HepG2 (cell line): Measurements from ENCODE around the gene SEC31A. TPM values are rescaled to one million over a fixed set of nuclear protein-coding genes. Genes with fewer than 3 reads are reported as not detected.

ENCODE experiments used
- ATAC-seq: fragments of 200-7000 bp; cut with Tn5 transposase; 3 replicates; pipeline ENCODE4 v1.9.1; 2020; ENCODE audit warnings: mild to moderate bottlenecking, moderate library complexity
- BruUV-seq: library from RNA; stranded (reverse); fragments of 400-500 nt; replicated peaks from 2 replicates; lab custom pipeline; 2021; lab: Mats Ljungman, UMichigan
- CTCF ChIA-PET: fragments of 300-600 bp; formaldehyde crosslinking; extraction: SDS; loops from one replicate; lab custom pipeline; 2021; ENCODE audit warnings: low total read pairs, inconsistent platforms, low intra/inter-chr PET ratio; lab: Yijun Ruan, JAX
- POLR2A ChIA-PET: fragments of 350-600 bp; sonication (Branson Sonifier 250); formaldehyde crosslinking; loops from one replicate; lab custom pipeline; 2020; ENCODE audit warnings: antibody characterized with exemption, inconsistent platforms; lab: Yijun Ruan, JAX
- DNase-seq: peaks from one replicate; pipeline ENCODE4 v3.0.0-alpha.2; 2015; ENCODE audit warnings: low spot score
- FAIRE-seq: peaks from 3 replicates; lab custom pipeline; 2011; peaks lifted over from hg19 to GRCh38; lab: Jason Lieb, UNC
- H2AFZ ChIP-seq: one replicate; pipeline ENCODE4 v1.6.1; 2011; ENCODE audit warnings: low read length, inconsistent platforms
- H3K27ac ChIP-seq: fragments of 300-600 bp; 3 replicates; pipeline ENCODE4 v1.8.0; 2011; ENCODE audit warnings: mixed run types, mild to moderate bottlenecking, mixed read lengths, low read length, inconsistent platforms; ENCODE audit not compliant: insufficient read depth; ENCODE audit errors: extremely low read length
- H3K27me3 ChIP-seq, 2 experiments: fragments of 200-600 bp in 1 of 2; 2 replicates in 1 of 2; 3 replicates in 1 of 2; pipeline versions ENCODE4 v1.6.0 to v1.8.0; 2011; ENCODE audit warnings: low read length in 2 of 2, mild to moderate bottlenecking in 2 of 2, moderate library complexity in 2 of 2, inconsistent platforms in 1 of 2; ENCODE audit not compliant: insufficient read depth in 2 of 2, control insufficient read depth in 1 of 2
- H3K36me3 ChIP-seq, 2 experiments: fragments of 200-600 bp in 1 of 2; replicated peaks in 1 of 2; 2 replicates in 1 of 2; 3 replicates in 1 of 2; pipeline versions ENCODE4 v1.5.1 to v1.8.0; 2011; ENCODE audit warnings: low read length in 2 of 2, inconsistent platforms in 1 of 2; ENCODE audit not compliant: insufficient read depth in 2 of 2, control insufficient read depth in 1 of 2
- H3K4me1 ChIP-seq: 2 replicates; pipeline ENCODE4 v1.5.1; 2012; ENCODE audit warnings: low read length, inconsistent platforms; ENCODE audit not compliant: insufficient read depth
- H3K4me2 ChIP-seq: 2 replicates; pipeline ENCODE4 v1.6.0; 2011; ENCODE audit warnings: low read depth, low read length, inconsistent platforms
- H3K4me3 ChIP-seq, 3 experiments: fragments of 200-600 bp in 1 of 3; sonication (generic), shearing (Covaris generic) in 1 of 3; replicated peaks in 1 of 3; 2 replicates each; pipeline ENCODE4 v1.5.1; 2011 to 2016; ENCODE audit warnings: low read length in 3 of 3, inconsistent platforms in 2 of 3, low read depth in 2 of 3, mild to moderate bottlenecking in 2 of 3, control low read depth in 1 of 3, mixed read lengths in 1 of 3; ENCODE audit not compliant: insufficient read depth in 1 of 3
- H3K79me2 ChIP-seq: one replicate; pipeline ENCODE4 v1.6.1; 2011; ENCODE audit warnings: low read length, inconsistent platforms; ENCODE audit not compliant: insufficient read depth
- H3K9ac ChIP-seq: 2 replicates; pipeline ENCODE4 v1.6.0; 2011; ENCODE audit warnings: mild to moderate bottlenecking, low read depth, low read length, inconsistent platforms; ENCODE audit not compliant: insufficient read depth
- H3K9me3 ChIP-seq: 2 replicates; pipeline ENCODE4 v1.5.1; 2012; ENCODE audit warnings: mild to moderate bottlenecking, low read length
- H4K20me1 ChIP-seq: 2 replicates; pipeline ENCODE4 v1.6.0; 2011; ENCODE audit warnings: inconsistent platforms, mild to moderate bottlenecking, low read length, moderate library complexity; ENCODE audit not compliant: insufficient read depth
- BRD4 ChIP-seq: sonication (generic); formaldehyde crosslinking; IDR thresholded peaks from 2 replicates; pipeline ENCODE4 v1.4.0; 2020; ENCODE audit warnings: missing genetic modification reagents
- KLF11 ChIP-seq: IDR thresholded peaks from 2 replicates; pipeline ENCODE4 v1.6.1; 2016; ENCODE audit warnings: missing compliant biosample characterization
- NCOA5 ChIP-seq: sonication (generic); formaldehyde crosslinking; IDR thresholded peaks from 2 replicates; pipeline ENCODE4 v1.4.0; 2020; ENCODE audit warnings: missing genetic modification reagents
- NFIC ChIP-seq: IDR thresholded peaks from 2 replicates; pipeline ENCODE4 v1.6.1; 2012; ENCODE audit warnings: mild to moderate bottlenecking, low read length, inconsistent platforms
- ZNF780A ChIP-seq: sonication (generic); formaldehyde crosslinking; IDR thresholded peaks from 2 replicates; pipeline ENCODE4 v1.8.0; 2022; ENCODE audit warnings: mild to moderate bottlenecking, missing genetic modification reagents, moderate library complexity
- WGBS: methylation state at CpG from one replicate; pipeline ENCODE4 v1.1.6; 2017; ENCODE audit warnings: low lambda C conversion rate; 5-methylcytosine and 5-hydroxymethylcytosine counted together
- in situ Hi-C: cut with HindIII; loops from 2 replicates; pipeline ENCODE4 v1.10.0; 2017; ENCODE audit warnings: low pct_unique_long_range_greater_than_20kb; ENCODE audit not compliant: extremely low pct_ligation_motif_present
- intact Hi-C: fragments of 100-400 bp; cut with micrococcal nuclease; formaldehyde crosslinking; loops from one replicate; pipeline ENCODE4 v1.10.0; 2022; ENCODE audit not compliant: unreplicated experiment
- polyA plus RNA-seq, 8 experiments: library from polyadenylated mRNA; depleted of rRNA in 3 of 8; stranded (reverse) in 7 of 8; unstranded in 1 of 8; fragments of >200 nt; fragmentation: Illumina TruSeq in 4 of 8; extraction: Trizol in 4 of 8; gene quantifications; 2 replicates each; pipeline versions ENCODE4 v1.2.1 to v1.2.3, GENCODE V29; 2011 to 2016; ENCODE audit warnings: low read depth in 4 of 8, missing spikeins in 1 of 8, mixed read lengths in 1 of 8; ENCODE audit not compliant: insufficient read depth in 1 of 8
- total RNA-seq, 5 experiments: library from RNA; depleted of rRNA; stranded (reverse); fragments of >200 nt; fragmentation: Illumina TruSeq; extraction: Trizol; gene quantifications; 2 replicates each; pipeline ENCODE4 v1.2.3, GENCODE V29; 2016; ENCODE audit warnings: low read depth in 1 of 5
- TF ChIP-seq, protein P1 (sequence below): sonication (generic); formaldehyde crosslinking; IDR thresholded peaks from 2 replicates; pipeline ENCODE4 v1.5.0; 2020; ENCODE audit warnings: mild to moderate bottlenecking, missing genetic modification reagents, borderline replicate concordance
- TF ChIP-seq, protein P2 (sequence below): sonication (generic); formaldehyde crosslinking; IDR thresholded peaks from 2 replicates; pipeline ENCODE4; 2020; ENCODE audit warnings: missing genetic modification reagents, mild to moderate bottlenecking, borderline replicate concordance
- TF ChIP-seq, protein P3 (sequence below): sonication (generic); formaldehyde crosslinking; IDR thresholded peaks from 2 replicates; pipeline ENCODE4 v1.8.0; 2022; ENCODE audit warnings: missing genetic modification reagents, mild to moderate bottlenecking, inconsistent platforms, borderline replicate concordance

SEC31A gene
- total and polyA plus RNA-seq, 2 of the 13 experiments (the other 11 are each of a cell fraction or from before 2014, with no cell fraction given), result 231 to 435 TPM

DNA sequence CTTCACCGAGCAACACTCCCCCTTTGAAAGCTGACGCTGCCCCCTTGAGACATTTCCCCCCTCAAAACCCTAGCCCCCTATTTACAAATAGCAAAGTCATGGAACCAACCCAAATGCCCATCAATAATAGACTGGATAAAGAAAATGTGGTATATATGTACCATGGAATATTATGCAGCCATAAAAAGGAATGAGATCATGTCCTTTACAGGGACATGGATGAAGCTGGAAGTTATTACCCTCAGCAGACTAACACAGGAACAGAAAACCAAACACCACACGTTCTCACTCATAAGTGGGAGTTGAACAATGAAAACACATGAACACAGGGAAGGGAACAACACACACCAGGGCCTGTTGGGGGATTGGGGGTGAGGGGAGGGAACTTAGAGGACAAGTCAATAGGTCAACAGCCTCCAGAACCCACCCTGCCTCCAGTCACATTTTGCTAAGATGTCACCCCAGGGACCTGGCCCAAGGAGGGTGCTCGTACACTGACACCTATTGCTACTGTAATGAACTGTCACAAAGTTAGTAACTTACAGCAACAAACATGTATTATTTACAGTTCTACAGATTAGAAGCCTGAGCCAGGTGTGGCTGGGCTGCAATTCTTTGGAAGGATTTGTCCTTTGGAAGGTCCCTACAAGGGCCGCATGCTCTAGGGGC lies 113.0 kb downstream of the SEC31A start:
- Histone ChIP-seq H3K4me3 (no peak overlapping the region), H3K36me3 (no peaks in the 10 kb centered on the region), H3K27ac (no peak overlapping the region), H3K4me2 (no peak overlapping the region), H3K27me3 (peaks cover 0 to 16% of the 10 kb centered on the region in 2 experiments; a peak in 1 of 5 replicates), H4K20me1 (no peaks in the 10 kb centered on the region), H2AFZ (no peak overlapping the region), H3K9me3 (no peaks in the 10 kb centered on the region), H3K79me2 (no peaks in the 10 kb centered on the region), H3K9ac (no peak overlapping the region), H3K4me1 (peaks cover 18% of the 10 kb centered on the region)
- FAIRE-seq (no peak), DNase-seq (no peak), ATAC-seq (no peak)
- intact Hi-C loops, result no loop called here
- CTCF ChIA-PET, result no interaction called here
- no TSS peak for BruUV-seq
- in situ Hi-C loops, result no loop called here
- POLR2A ChIA-PET, result no interaction called here
- 19% methylated on average over 5 of the region's 5 CpGs for WGBS
- TF ChIP-seq, protein P1, sequence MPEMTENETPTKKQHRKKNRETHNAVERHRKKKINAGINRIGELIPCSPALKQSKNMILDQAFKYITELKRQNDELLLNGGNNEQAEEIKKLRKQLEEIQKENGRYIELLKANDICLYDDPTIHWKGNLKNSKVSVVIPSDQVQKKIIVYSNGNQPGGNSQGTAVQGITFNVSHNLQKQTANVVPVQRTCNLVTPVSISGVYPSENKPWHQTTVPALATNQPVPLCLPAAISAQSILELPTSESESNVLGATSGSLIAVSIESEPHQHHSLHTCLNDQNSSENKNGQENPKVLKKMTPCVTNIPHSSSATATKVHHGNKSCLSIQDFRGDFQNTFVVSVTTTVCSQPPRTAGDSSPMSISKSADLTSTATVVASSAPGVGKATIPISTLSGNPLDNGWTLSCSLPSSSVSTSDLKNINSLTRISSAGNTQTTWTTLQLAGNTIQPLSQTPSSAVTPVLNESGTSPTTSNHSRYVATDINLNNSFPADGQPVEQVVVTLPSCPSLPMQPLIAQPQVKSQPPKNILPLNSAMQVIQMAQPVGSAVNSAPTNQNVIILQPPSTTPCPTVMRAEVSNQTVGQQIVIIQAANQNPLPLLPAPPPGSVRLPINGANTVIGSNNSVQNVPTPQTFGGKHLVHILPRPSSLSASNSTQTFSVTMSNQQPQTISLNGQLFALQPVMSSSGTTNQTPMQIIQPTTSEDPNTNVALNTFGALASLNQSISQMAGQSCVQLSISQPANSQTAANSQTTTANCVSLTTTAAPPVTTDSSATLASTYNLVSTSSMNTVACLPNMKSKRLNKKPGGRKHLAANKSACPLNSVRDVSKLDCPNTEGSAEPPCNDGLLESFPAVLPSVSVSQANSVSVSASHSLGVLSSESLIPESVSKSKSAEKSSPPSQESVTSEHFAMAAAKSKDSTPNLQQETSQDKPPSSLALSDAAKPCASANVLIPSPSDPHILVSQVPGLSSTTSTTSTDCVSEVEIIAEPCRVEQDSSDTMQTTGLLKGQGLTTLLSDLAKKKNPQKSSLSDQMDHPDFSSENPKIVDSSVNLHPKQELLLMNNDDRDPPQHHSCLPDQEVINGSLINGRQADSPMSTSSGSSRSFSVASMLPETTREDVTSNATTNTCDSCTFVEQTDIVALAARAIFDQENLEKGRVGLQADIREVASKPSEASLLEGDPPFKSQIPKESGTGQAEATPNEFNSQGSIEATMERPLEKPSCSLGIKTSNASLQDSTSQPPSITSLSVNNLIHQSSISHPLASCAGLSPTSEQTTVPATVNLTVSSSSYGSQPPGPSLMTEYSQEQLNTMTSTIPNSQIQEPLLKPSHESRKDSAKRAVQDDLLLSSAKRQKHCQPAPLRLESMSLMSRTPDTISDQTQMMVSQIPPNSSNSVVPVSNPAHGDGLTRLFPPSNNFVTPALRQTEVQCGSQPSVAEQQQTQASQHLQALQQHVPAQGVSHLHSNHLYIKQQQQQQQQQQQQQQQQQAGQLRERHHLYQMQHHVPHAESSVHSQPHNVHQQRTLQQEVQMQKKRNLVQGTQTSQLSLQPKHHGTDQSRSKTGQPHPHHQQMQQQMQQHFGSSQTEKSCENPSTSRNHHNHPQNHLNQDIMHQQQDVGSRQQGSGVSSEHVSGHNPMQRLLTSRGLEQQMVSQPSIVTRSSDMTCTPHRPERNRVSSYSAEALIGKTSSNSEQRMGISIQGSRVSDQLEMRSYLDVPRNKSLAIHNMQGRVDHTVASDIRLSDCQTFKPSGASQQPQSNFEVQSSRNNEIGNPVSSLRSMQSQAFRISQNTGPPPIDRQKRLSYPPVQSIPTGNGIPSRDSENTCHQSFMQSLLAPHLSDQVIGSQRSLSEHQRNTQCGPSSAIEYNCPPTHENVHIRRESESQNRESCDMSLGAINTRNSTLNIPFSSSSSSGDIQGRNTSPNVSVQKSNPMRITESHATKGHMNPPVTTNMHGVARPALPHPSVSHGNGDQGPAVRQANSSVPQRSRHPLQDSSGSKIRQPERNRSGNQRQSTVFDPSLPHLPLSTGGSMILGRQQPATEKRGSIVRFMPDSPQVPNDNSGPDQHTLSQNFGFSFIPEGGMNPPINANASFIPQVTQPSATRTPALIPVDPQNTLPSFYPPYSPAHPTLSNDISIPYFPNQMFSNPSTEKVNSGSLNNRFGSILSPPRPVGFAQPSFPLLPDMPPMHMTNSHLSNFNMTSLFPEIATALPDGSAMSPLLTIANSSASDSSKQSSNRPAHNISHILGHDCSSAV (CRISPR knock-in tag), result no peak
- TF ChIP-seq BRD4 (CRISPR knock-in tag), result no peak
- TF ChIP-seq, protein P2, sequence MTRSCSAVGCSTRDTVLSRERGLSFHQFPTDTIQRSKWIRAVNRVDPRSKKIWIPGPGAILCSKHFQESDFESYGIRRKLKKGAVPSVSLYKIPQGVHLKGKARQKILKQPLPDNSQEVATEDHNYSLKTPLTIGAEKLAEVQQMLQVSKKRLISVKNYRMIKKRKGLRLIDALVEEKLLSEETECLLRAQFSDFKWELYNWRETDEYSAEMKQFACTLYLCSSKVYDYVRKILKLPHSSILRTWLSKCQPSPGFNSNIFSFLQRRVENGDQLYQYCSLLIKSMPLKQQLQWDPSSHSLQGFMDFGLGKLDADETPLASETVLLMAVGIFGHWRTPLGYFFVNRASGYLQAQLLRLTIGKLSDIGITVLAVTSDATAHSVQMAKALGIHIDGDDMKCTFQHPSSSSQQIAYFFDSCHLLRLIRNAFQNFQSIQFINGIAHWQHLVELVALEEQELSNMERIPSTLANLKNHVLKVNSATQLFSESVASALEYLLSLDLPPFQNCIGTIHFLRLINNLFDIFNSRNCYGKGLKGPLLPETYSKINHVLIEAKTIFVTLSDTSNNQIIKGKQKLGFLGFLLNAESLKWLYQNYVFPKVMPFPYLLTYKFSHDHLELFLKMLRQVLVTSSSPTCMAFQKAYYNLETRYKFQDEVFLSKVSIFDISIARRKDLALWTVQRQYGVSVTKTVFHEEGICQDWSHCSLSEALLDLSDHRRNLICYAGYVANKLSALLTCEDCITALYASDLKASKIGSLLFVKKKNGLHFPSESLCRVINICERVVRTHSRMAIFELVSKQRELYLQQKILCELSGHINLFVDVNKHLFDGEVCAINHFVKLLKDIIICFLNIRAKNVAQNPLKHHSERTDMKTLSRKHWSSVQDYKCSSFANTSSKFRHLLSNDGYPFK, result no peak
- TF ChIP-seq NFIC, result no peak
- TF ChIP-seq ZNF780A (CRISPR knock-in tag), result no peak
- TF ChIP-seq NCOA5 (CRISPR knock-in tag), result no peak
- TF ChIP-seq, protein P3, sequence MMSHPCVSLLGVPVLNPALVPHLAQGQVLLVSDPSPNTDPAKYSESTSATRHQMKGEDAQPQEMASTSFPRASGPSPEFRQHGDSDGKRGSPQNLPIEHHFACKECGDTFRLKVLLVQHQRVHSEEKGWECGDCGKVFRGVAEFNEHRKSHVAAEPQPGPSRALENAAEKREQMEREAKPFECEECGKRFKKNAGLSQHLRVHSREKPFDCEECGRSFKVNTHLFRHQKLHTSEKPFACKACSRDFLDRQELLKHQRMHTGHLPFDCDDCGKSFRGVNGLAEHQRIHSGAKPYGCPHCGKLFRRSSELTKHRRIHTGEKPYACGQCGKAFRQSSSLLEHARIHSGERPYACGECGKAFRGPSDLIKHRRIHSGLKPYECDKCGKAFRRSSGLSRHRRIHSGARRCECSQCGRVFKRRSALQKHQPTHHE (CRISPR knock-in tag), result no peak
- TF ChIP-seq KLF11 (CRISPR knock-in tag), result no peak
